GM12872 (cell line): ENCODE data around the gene CPPED1.

ENCODE experiments used
- CTCF ChIP-seq: IDR thresholded peaks from 3 replicates; pipeline ENCODE4 v1.5.1; 2011; ENCODE audit warnings: low read depth, mild to moderate bottlenecking, low read length, moderate library complexity; ENCODE audit not compliant: insufficient read depth

The CPPED1 gene

GRCh38 chr16:12664164-12664733 is 139.4 kb downstream of the CPPED1 start:
- TF ChIP-seq CTCF = no peak

- TF ChIP-seq CTCF = no peak
Measured at GRCh38 chr16:12661656-12662172, 142.0 kb downstream of the CPPED1 start.

GRCh38 chr16:12659871-12660270 is 143.8 kb downstream of the CPPED1 start:
- TF ChIP-seq CTCF = no peak

- TF ChIP-seq CTCF = no peak
Measured at GRCh38 chr16:12658506-12658905, 145.2 kb downstream of the CPPED1 start.

- no peak for TF ChIP-seq CTCF
Measured at GRCh38 chr16:12655537-12655936, 148.2 kb downstream of the CPPED1 start.

GRCh38 chr16:12653820-12654392 is 149.8 kb downstream of the CPPED1 start:
- TF ChIP-seq CTCF = no peak

GRCh38 chr16:12652924-12653323 is 150.8 kb downstream of the CPPED1 start:
- no peak for TF ChIP-seq CTCF
